ENCODE measurements around the gene CHRNA4.
"Not testable (repeated sequence)": the region's sequence is repeated elsewhere in the genome, so short reads cannot be mapped to it uniquely, and the experiment has no call there.

CHRNA4 gene

GRCh38 chr20:63335711-63336110 lies 25.4 kb downstream of the CHRNA4 start:
- peaks cover 15% of the 10 kb centered on the region for H3K27me3 ChIP-seq (ENCODE audit: insufficient read depth, poor library complexity, severe bottlenecking)
- DNase-seq (ENCODE audit: low spot score): no peak

GRCh38 chr20:63335060-63335459 lies 26.1 kb downstream of the CHRNA4 start:
- H3K4me1 ChIP-seq (ENCODE audit: insufficient read depth, poor library complexity, severe bottlenecking); H3K27ac ChIP-seq (ENCODE audit: poor library complexity, severe bottlenecking); H3K36me3 ChIP-seq (ENCODE audit: low read depth); DNase-seq (ENCODE audit: low spot score); H3K4me3 ChIP-seq (ENCODE audit: severe bottlenecking); ATAC-seq (ENCODE audit: low read depth); H3K9me3 ChIP-seq (ENCODE audit: severe bottlenecking): not testable (repeated sequence)
- peaks cover 15% of the 10 kb centered on the region for H3K27me3 ChIP-seq (ENCODE audit: insufficient read depth, poor library complexity, severe bottlenecking)

More at GRCh38 chr20:63335711-63336110, 25.4 kb downstream of the CHRNA4 start:
- TF ChIP-seq CTCF (IDR thresholded peaks at IDR 0.05; ENCODE audit: poor library complexity, severe bottlenecking): no peak
- no peak for ATAC-seq (ENCODE audit: low read depth)
- Histone ChIP-seq H3K4me3 (ENCODE audit: severe bottlenecking) (no peak overlapping the region), H3K36me3 (ENCODE audit: low read depth) (no peaks in the 10 kb centered on the region), H3K27ac (ENCODE audit: poor library complexity, severe bottlenecking) (no peak overlapping the region), H3K9me3 (ENCODE audit: severe bottlenecking) (no peaks in the 10 kb centered on the region), H3K4me1 (ENCODE audit: insufficient read depth, poor library complexity, severe bottlenecking) (no peaks in the 10 kb centered on the region)

- ATAC-seq (ENCODE audit: low read depth): no peak
- Histone ChIP-seq H3K9me3 (ENCODE audit: severe bottlenecking) (no peaks in the 10 kb centered on the region), H3K4me1 (ENCODE audit: insufficient read depth, poor library complexity, severe bottlenecking) (no peaks in the 10 kb centered on the region), H3K4me3 (ENCODE audit: severe bottlenecking) (no peak overlapping the region), H3K27ac (ENCODE audit: poor library complexity, severe bottlenecking) (no peak overlapping the region), H3K36me3 (ENCODE audit: low read depth) (no peaks in the 10 kb centered on the region), H3K27me3 (ENCODE audit: insufficient read depth, poor library complexity, severe bottlenecking) (peaks cover 15% of the 10 kb centered on the region)
- DNase-seq (ENCODE audit: low spot score): no peak
- TF ChIP-seq CTCF (IDR thresholded peaks at IDR 0.05; ENCODE audit: poor library complexity, severe bottlenecking): no peak
Observed at GRCh38 chr20:63334356-63334755, 26.8 kb downstream of the CHRNA4 start.

- TF ChIP-seq CTCF (IDR thresholded peaks at IDR 0.05; ENCODE audit: poor library complexity, severe bottlenecking): no peak
- Histone ChIP-seq H3K27ac (ENCODE audit: poor library complexity, severe bottlenecking) (no peak overlapping the region), H3K4me1 (ENCODE audit: insufficient read depth, poor library complexity, severe bottlenecking) (no peaks in the 10 kb centered on the region), H3K9me3 (ENCODE audit: severe bottlenecking) (no peaks in the 10 kb centered on the region), H3K27me3 (ENCODE audit: insufficient read depth, poor library complexity, severe bottlenecking) (peaks cover 14% of the 10 kb centered on the region), H3K36me3 (ENCODE audit: low read depth) (no peaks in the 10 kb centered on the region), H3K4me3 (ENCODE audit: severe bottlenecking) (no peak overlapping the region)
- ATAC-seq (ENCODE audit: low read depth) (peak; percentile 50), DNase-seq (ENCODE audit: low spot score) (no peak)
Observed at GRCh38 chr20:63333241-63333836, 27.8 kb downstream of the CHRNA4 start.

GRCh38 chr20:63332488-63333240 lies 28.5 kb downstream of the CHRNA4 start:
- peaks cover 10% of the 10 kb centered on the region for H3K27me3 ChIP-seq (ENCODE audit: insufficient read depth, poor library complexity, severe bottlenecking)

More at GRCh38 chr20:63332488-63333240, 28.5 kb downstream of the CHRNA4 start:
- no peaks in the 10 kb centered on the region for H3K36me3 ChIP-seq (ENCODE audit: low read depth)
- no peaks in the 10 kb centered on the region for H3K4me1 ChIP-seq (ENCODE audit: insufficient read depth, poor library complexity, severe bottlenecking)
- TF ChIP-seq CTCF (IDR thresholded peaks at IDR 0.05; ENCODE audit: poor library complexity, severe bottlenecking): no peak
- no peak overlapping the region for H3K4me3 ChIP-seq (ENCODE audit: severe bottlenecking)
- H3K9me3 ChIP-seq (ENCODE audit: severe bottlenecking): no peaks in the 10 kb centered on the region
- no peak overlapping the region for H3K27ac ChIP-seq (ENCODE audit: poor library complexity, severe bottlenecking)
- DNase-seq (ENCODE audit: low spot score) (no peak), ATAC-seq (ENCODE audit: low read depth) (no peak)

All from RWPE2 (cell line).